Transverse colon (tissue), 4 donors: Measurements from ENCODE around the gene PARP6.
A peak's percentile ranks its signal among the peaks of the same experiment; 100 is the strongest.

Experiments used
- CTCF ChIP-seq, 5 experiments: fragments of 200-600 bp in 3 of 5; fragments of 450-650 bp in 2 of 5; sonication (generic) in 3 of 5; IDR thresholded peaks; 1 replicate in 2 of 5; 2 replicates in 3 of 5; pipeline ENCODE4 v1.5.1; 2016 to 2017; ENCODE audit warnings: antibody characterized with exemption in 5 of 5, inconsistent platforms in 3 of 5, mild to moderate bottlenecking in 2 of 5, moderate library complexity in 1 of 5
- POLR2AphosphoS5 ChIP-seq, 3 donors: sonication (generic); formaldehyde crosslinking; IDR thresholded peaks; one replicate each; pipeline ENCODE4 v1.6.1; 2016; ENCODE audit warnings: antibody characterized with exemption in 3 of 3

GRCh38 chr15:72199721-72200212, 72.6 kb downstream of the PARP6 start:
- TF ChIP-seq CTCF (IDR thresholded peaks at IDR 0.05) (peak; percentile 90 to 94 (median 91)), POLR2AphosphoS5 (IDR thresholded peaks at IDR 0.05) (peak in 1 of 3 donors; percentile 32)
